GM21423 (cell line): ENCODE results near the gene VMO1.
"Not testable (repeated sequence)": the region's sequence is repeated elsewhere in the genome, so short reads cannot be mapped to it uniquely, and the experiment has no call there.

Experiments used
- ATAC-seq: cut with Tn5 transposase; IDR thresholded peaks from one replicate; pipeline ENCODE4 v1.9.1; 2021; ENCODE audit warnings: mild to moderate bottlenecking, moderate library complexity; ENCODE audit not compliant: unreplicated experiment

Gene VMO1

GRCh38 chr17:4786106-4786511, at the start of gene VMO1:
VMO1 (minus strand) TSS chr17:4786364; CDS start chr17:4786352, 12 bp downstream.
- no peak for ATAC-seq

GRCh38 chr17:4834681-4835020, 48.5 kb upstream of the VMO1 start:
- ATAC-seq: no peak

GRCh38 chr17:4833941-4834680, 47.9 kb upstream of the VMO1 start:
- ATAC-seq: no peak

GRCh38 chr17:4833178-4833940, 47.2 kb upstream of the VMO1 start, which contains the start of gene MINK1:
MINK1 (plus strand) TSS chr17:4833340; CDS start chr17:4833584, 244 bp downstream.
- peak; percentile 89 for ATAC-seq

- not testable (repeated sequence) for ATAC-seq
These were observed 46.6 kb upstream of the VMO1 start for GRCh38 chr17:4832829-4833177.

GRCh38 chr17:4827399-4827798, 41.2 kb upstream of the VMO1 start:
- no peak for ATAC-seq

- no peak for ATAC-seq
These were observed 37.4 kb upstream of the VMO1 start for GRCh38 chr17:4823373-4824089.

- no peak for ATAC-seq
These were observed 36.7 kb upstream of the VMO1 start for GRCh38 chr17:4822835-4823234.

- no peak for ATAC-seq
These were observed 32.1 kb upstream of the VMO1 start for GRCh38 chr17:4818276-4818675.

GRCh38 chr17:4816826-4817225, 30.7 kb upstream of the VMO1 start:
- ATAC-seq: no peak

- no peak for ATAC-seq
These were observed 29.0 kb upstream of the VMO1 start for GRCh38 chr17:4815043-4815675.

GRCh38 chr17:4812690-4813089, 26.5 kb upstream of the VMO1 start:
- no peak for ATAC-seq

GRCh38 chr17:4811471-4811870, 25.3 kb upstream of the VMO1 start:
- ATAC-seq: no peak

- ATAC-seq: no peak
These were observed 24.6 kb upstream of the VMO1 start for GRCh38 chr17:4810696-4811290.

GRCh38 chr17:4808378-4808767, 22.2 kb upstream of the VMO1 start:
- no peak for ATAC-seq

GRCh38 chr17:4807605-4808377, 21.6 kb upstream of the VMO1 start:
- ATAC-seq: no peak

GRCh38 chr17:4806777-4807604, 20.8 kb upstream of the VMO1 start, which contains the start of gene PLD2:
PLD2 (plus strand) TSS chr17:4807152; CDS start chr17:4807773, 621 bp downstream.
- ATAC-seq: peak; percentile 96

GRCh38 chr17:4806456-4806776, 20.3 kb upstream of the VMO1 start:
- no peak for ATAC-seq

GRCh38 chr17:4802228-4802627, 16.1 kb upstream of the VMO1 start, which contains the start of gene C17orf114:
C17orf114 (minus strand) TSS chr17:4802328.
- no peak for ATAC-seq
